GM12878 (cell line): ENCODE data around the gene UST.

Experiments
- CREB1 ChIP-seq: IDR thresholded peaks from 2 replicates; pipeline ENCODE4 v1.6.1; 2012; ENCODE audit warnings: low read depth, mild to moderate bottlenecking, inconsistent platforms
- EGR1 ChIP-seq, 2 experiments: IDR thresholded peaks; 1 replicate in 1 of 2; 2 replicates in 1 of 2; pipeline ENCODE4 v1.6.1; 2011 to 2012; ENCODE audit warnings: low read depth in 2 of 2, low read length in 2 of 2, borderline replicate concordance in 1 of 2, mild to moderate bottlenecking in 1 of 2, moderate library complexity in 1 of 2
- MTA2 ChIP-seq: fragments of 450-650 bp; IDR thresholded peaks from 2 replicates; pipeline ENCODE4 v1.6.1; 2016; ENCODE audit warnings: low read depth, mild to moderate bottlenecking, moderate library complexity
- MTA3 ChIP-seq: IDR thresholded peaks from 2 replicates; pipeline ENCODE4 v1.6.1; 2012; ENCODE audit warnings: low read length, inconsistent platforms, borderline replicate concordance
- NRF1 ChIP-seq: conservative IDR thresholded peaks from 2 replicates; pipeline ENCODE4 v1.6.1; 2011; ENCODE audit warnings: mild to moderate bottlenecking, low read depth, low read length, improper control_type of control experiment
- POLR2A ChIP-seq: IDR thresholded peaks from 2 replicates; pipeline ENCODE4 v1.6.1; 2011; ENCODE audit warnings: low read depth, mild to moderate bottlenecking, low read length
- POLR2AphosphoS5 ChIP-seq: IDR thresholded peaks from 2 replicates; pipeline ENCODE4 v1.6.1; 2011; ENCODE audit warnings: mild to moderate bottlenecking, low read length, inconsistent platforms
- SIN3A ChIP-seq: IDR thresholded peaks from 2 replicates; pipeline ENCODE4 v1.6.1; 2012; ENCODE audit warnings: low read depth, low read length, improper control_type of control experiment
- YBX1 ChIP-seq: fragments of 450-650 bp; IDR thresholded peaks from 2 replicates; pipeline ENCODE4 v1.6.1; 2016; ENCODE audit warnings: antibody characterized with exemption
- TF ChIP-seq, protein P1 (sequence below): IDR thresholded peaks from 2 replicates; pipeline ENCODE4 v1.6.1; 2012; ENCODE audit warnings: mild to moderate bottlenecking, low read depth, low read length
- TF ChIP-seq, protein P2 (sequence below), 3 experiments: IDR thresholded peaks in 2 of 3; conservative IDR thresholded peaks in 1 of 3; 2 replicates each; pipeline ENCODE4 v1.5.1; 2011; ENCODE audit warnings: low read depth in 3 of 3, low read length in 3 of 3, mild to moderate bottlenecking in 3 of 3, control low read depth in 2 of 3, moderate library complexity in 2 of 3, inconsistent platforms in 1 of 3, mixed read lengths in 1 of 3; ENCODE audit not compliant: control insufficient read depth in 2 of 3, insufficient read depth in 1 of 3; ENCODE audit errors: extremely low read depth in 1 of 3

DNA sequence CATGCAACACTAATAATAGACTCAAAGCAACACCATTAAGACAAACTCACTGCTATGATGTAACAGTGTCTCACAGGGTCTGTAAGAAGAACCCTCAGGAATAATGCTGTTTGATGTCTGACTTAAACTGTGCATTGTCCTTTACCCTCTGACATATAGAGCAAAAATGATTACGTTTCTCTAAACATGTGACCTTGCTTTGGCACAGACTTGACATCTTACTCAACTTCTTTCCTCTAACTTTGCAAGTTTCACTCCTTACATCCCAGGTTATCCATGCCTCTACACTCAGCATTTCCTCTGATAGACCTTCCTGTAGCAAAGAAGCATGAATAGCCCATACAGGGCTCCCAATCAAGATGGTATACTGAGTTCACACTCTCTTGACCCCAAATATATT, 252.7 kb downstream of the UST start:
- TF ChIP-seq, protein P1, sequence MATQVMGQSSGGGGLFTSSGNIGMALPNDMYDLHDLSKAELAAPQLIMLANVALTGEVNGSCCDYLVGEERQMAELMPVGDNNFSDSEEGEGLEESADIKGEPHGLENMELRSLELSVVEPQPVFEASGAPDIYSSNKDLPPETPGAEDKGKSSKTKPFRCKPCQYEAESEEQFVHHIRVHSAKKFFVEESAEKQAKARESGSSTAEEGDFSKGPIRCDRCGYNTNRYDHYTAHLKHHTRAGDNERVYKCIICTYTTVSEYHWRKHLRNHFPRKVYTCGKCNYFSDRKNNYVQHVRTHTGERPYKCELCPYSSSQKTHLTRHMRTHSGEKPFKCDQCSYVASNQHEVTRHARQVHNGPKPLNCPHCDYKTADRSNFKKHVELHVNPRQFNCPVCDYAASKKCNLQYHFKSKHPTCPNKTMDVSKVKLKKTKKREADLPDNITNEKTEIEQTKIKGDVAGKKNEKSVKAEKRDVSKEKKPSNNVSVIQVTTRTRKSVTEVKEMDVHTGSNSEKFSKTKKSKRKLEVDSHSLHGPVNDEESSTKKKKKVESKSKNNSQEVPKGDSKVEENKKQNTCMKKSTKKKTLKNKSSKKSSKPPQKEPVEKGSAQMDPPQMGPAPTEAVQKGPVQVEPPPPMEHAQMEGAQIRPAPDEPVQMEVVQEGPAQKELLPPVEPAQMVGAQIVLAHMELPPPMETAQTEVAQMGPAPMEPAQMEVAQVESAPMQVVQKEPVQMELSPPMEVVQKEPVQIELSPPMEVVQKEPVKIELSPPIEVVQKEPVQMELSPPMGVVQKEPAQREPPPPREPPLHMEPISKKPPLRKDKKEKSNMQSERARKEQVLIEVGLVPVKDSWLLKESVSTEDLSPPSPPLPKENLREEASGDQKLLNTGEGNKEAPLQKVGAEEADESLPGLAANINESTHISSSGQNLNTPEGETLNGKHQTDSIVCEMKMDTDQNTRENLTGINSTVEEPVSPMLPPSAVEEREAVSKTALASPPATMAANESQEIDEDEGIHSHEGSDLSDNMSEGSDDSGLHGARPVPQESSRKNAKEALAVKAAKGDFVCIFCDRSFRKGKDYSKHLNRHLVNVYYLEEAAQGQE = no peak
- TF ChIP-seq MTA3 = no peak
- no peak for TF ChIP-seq EGR1 (IDR thresholded peaks at IDR 0.05; ENCODE audit: borderline replicate concordance in 1 of 2, low read depth in 2 of 2, low read length in 2 of 2)
- TF ChIP-seq POLR2A = no peak
- no peak for TF ChIP-seq POLR2AphosphoS5
- TF ChIP-seq MTA2 = no peak
- TF ChIP-seq SIN3A = no peak
- TF ChIP-seq, protein P2, sequence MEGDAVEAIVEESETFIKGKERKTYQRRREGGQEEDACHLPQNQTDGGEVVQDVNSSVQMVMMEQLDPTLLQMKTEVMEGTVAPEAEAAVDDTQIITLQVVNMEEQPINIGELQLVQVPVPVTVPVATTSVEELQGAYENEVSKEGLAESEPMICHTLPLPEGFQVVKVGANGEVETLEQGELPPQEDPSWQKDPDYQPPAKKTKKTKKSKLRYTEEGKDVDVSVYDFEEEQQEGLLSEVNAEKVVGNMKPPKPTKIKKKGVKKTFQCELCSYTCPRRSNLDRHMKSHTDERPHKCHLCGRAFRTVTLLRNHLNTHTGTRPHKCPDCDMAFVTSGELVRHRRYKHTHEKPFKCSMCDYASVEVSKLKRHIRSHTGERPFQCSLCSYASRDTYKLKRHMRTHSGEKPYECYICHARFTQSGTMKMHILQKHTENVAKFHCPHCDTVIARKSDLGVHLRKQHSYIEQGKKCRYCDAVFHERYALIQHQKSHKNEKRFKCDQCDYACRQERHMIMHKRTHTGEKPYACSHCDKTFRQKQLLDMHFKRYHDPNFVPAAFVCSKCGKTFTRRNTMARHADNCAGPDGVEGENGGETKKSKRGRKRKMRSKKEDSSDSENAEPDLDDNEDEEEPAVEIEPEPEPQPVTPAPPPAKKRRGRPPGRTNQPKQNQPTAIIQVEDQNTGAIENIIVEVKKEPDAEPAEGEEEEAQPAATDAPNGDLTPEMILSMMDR (IDR thresholded peaks at IDR 0.05 in 2 of 3, conservative IDR thresholded peaks at IDR 0.05 in 1 of 3; ENCODE audit: control insufficient read depth in 2 of 3, extremely low read depth in 1 of 3, insufficient read depth in 1 of 3, low read depth in 3 of 3, low read length in 3 of 3) = no peak
- no peak for TF ChIP-seq YBX1
- no peak for TF ChIP-seq NRF1
- TF ChIP-seq CREB1 = no peak
